Measurements from ENCODE around the gene TRAPPC1.

DNA sequence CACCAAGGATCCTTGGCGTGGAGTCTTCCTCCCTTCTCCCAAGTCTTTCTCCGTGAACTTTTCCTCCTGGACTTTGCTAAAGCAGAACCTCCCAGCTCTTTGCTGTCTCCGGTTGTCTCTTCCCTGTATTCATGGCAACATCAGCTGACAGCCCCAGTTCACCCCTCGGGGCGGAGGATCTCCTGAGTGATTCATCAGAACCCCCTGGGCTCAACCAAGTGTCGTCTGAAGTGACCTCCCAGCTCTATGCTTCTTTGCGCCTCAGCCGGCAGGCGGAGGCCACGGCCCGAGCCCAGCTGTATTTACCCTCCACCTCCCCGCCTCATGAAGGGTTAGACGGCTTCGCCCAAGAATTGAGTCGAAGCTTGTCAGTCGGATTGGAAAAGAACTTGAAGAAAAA is 1.2 kb upstream of the TRAPPC1 start:
- TF ChIP-seq, protein P1, sequence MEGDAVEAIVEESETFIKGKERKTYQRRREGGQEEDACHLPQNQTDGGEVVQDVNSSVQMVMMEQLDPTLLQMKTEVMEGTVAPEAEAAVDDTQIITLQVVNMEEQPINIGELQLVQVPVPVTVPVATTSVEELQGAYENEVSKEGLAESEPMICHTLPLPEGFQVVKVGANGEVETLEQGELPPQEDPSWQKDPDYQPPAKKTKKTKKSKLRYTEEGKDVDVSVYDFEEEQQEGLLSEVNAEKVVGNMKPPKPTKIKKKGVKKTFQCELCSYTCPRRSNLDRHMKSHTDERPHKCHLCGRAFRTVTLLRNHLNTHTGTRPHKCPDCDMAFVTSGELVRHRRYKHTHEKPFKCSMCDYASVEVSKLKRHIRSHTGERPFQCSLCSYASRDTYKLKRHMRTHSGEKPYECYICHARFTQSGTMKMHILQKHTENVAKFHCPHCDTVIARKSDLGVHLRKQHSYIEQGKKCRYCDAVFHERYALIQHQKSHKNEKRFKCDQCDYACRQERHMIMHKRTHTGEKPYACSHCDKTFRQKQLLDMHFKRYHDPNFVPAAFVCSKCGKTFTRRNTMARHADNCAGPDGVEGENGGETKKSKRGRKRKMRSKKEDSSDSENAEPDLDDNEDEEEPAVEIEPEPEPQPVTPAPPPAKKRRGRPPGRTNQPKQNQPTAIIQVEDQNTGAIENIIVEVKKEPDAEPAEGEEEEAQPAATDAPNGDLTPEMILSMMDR (IDR thresholded peaks at IDR 0.05; ENCODE audit: insufficient read depth, low read depth, low read length) = no peak
- TF ChIP-seq EZH2 (IDR thresholded peaks at IDR 0.05; ENCODE audit: insufficient read depth, low read length) = no peak

Measured in astrocyte (in vitro differentiated cells and primary cell).